NOMO-1 treated with dmso at 0.1 percent for 144 hours (cell line): ENCODE data around the gene ZCCHC9.

ENCODE experiments used
- DNase-seq: peaks from one replicate; lab custom pipeline; 2025; ENCODE audit not compliant: unreplicated experiment; lab: John Stamatoyannopoulos, UW

Gene ZCCHC9

GRCh38 chr5:81355291-81356251 lies 54.2 kb downstream of the ZCCHC9 start:
- DNase-seq = no peak

DNA sequence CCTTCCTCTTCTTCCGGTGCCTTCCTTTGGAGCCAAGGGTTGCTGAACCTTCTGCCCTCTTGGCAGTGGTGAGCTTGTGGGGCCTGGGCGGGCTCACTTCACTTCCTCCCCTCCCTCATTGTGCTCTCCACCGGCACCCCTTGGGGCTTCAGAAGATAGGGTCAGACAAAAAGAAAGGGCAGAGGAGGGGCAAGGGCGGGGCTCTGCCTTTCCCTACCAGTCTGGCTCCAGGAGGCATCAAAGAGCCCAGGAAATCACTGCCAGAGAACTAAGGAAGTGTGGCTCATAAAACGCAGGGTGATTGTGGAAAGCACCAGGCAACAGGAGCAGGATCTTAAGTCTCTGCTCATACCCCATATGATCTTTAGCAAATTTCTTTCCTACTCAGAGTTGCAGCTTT lies 57.7 kb downstream of the ZCCHC9 start:
- no peak for DNase-seq

- no peak for DNase-seq
Measured at GRCh38 chr5:81359881-81360280, 58.5 kb downstream of the ZCCHC9 start.

DNA sequence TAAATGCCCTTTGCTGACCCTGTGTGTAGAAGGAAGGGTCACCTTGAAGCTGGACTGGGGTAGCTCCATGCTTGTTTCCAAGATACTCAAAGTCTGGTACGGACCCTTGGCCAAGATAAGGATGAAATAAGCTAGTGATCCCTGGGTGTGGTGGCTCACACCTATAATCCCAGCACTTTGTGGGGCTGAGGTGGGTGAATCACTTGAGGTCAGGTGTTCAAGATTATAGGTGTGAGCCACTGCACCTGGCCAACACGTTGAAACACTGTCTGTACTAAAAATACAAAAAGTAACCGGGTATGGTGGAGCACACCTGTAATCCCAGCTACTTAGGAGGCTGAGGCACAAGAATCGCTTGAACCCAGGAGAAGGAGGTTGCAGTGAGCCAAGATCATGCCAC lies 59.3 kb downstream of the ZCCHC9 start:
- DNase-seq = no peak

- DNase-seq = no peak
Measured at GRCh38 chr5:81361600-81361999, 60.2 kb downstream of the ZCCHC9 start.
